Esophagus squamous epithelium (tissue), 5 donors: Measurements from ENCODE around the gene SCN5A. TPM values are rescaled to one million over a fixed set of nuclear protein-coding genes. Genes with fewer than 3 reads are reported as not detected.
A peak's percentile ranks its signal among the peaks of the same experiment; 100 is the strongest.

ENCODE experiments used
- DNase-seq: peaks from one replicate; lab custom pipeline; 2025; lab: John Stamatoyannopoulos, UW
- H3K27ac ChIP-seq, 4 donors: fragments of 200-600 bp; sonication (generic); one replicate each; pipeline ENCODE4 v1.5.1; 2016 to 2019; ENCODE audit warnings: mild to moderate bottlenecking in 1 of 4
- H3K27me3 ChIP-seq, 4 donors: fragments of 200-600 bp; sonication (generic); 1 replicate in 3 of 4; 2 replicates in 1 of 4; pipeline versions ENCODE4 v1.5.1 to v1.6.0; 2017 to 2021; ENCODE audit warnings: antibody characterized with exemption in 1 of 4
- H3K36me3 ChIP-seq, 3 donors: fragments of 200-600 bp; sonication (generic); one replicate each; pipeline ENCODE4 v1.5.1; 2016 to 2019
- H3K4me1 ChIP-seq, 3 donors: fragments of 200-600 bp; sonication (generic); one replicate each; pipeline ENCODE4 v1.5.1; 2017 to 2019
- H3K4me3 ChIP-seq, 4 donors: fragments of 200-600 bp; sonication (generic); 1 replicate in 3 of 4; 2 replicates in 1 of 4; pipeline ENCODE4 v1.5.1; 2016 to 2019; ENCODE audit warnings: mild to moderate bottlenecking in 2 of 4, moderate library complexity in 1 of 4
- H3K9me3 ChIP-seq, 3 donors: fragments of 200-600 bp; sonication (generic); one replicate each; pipeline ENCODE4 v1.5.1; 2016 to 2019
- POLR2A ChIP-seq, 4 donors: fragments of 450-650 bp; IDR thresholded peaks; one replicate each; pipeline ENCODE4 v1.6.1; 2017; ENCODE audit warnings: antibody characterized with exemption in 4 of 4, mild to moderate bottlenecking in 4 of 4, moderate library complexity in 3 of 4
- WGBS, 2 donors: methylation state at CpG; one replicate each; pipeline ENCODE4 v1.1.5; 2018; 5-methylcytosine and 5-hydroxymethylcytosine counted together
- intact Hi-C: fragments of 100-400 bp; cut with DNase I; formaldehyde crosslinking; loops from one replicate; pipeline ENCODE4 v1.15.0; 2022
- total RNA-seq, 4 donors: library from RNA; depleted of rRNA; stranded (reverse); fragments of >200 nt; gene quantifications; one replicate each; pipeline ENCODE4 v1.1.0, GENCODE V29; 2016
- TF ChIP-seq, protein P1 (sequence below), 6 experiments: fragments of 450-650 bp in 4 of 6; fragments of 200-600 bp in 2 of 6; sonication (generic) in 2 of 6; IDR thresholded peaks; one replicate each; pipeline ENCODE4 v1.5.1; 2016 to 2019; ENCODE audit warnings: antibody characterized with exemption in 6 of 6, mild to moderate bottlenecking in 4 of 6, moderate library complexity in 4 of 6
- donor health status: DM: yes; HTN: yes; CAD: no.

SCN5A gene
- total RNA-seq, 4 donors from 2014 or later = 0.09 to 0.38 (median 0.18) TPM; not detected in 1

DNA sequence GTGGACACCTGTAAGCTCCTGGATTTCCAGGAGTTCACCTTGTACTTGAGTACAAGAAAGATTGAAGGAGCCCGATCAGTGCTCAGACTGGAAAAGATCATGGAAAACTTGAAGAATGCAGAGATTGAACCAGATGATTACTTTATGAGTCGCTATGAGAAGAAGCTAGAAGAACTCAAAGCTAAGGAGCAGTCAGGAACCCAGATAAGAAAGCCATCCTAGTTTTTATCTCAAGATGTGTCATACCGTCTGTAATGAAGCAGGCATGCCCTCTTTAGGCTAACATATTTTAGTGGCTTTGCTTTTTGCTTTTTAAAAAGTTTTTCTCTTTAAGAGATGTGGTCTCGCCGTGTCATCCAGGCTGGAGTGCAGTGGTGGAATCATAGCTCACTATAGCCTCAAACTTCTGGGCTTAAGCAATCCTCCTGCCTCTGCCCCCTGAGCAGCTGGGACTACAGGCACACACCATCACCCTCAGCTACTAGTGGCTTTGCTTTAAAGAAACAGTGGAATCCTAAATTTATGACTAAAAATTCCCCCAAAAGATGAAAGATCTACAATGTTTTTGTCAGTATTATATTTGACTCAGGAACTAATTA, 125.2 kb downstream of the SCN5A start:
- intact Hi-C loops = loop anchor here (5.0 kb wide), 1 partner anchor 128 kb away; no protein-coding TSS in a partner anchor
- Histone ChIP-seq H3K27ac (no peak overlapping the region), H3K4me1 (no peaks in the 10 kb centered on the region), H3K4me3 (no peak overlapping the region), H3K27me3 (no peaks in the 10 kb centered on the region), H3K36me3 (peaks cover 0 to 48% (median 0%) of the 10 kb centered on the region in 3 donors), H3K9me3 (no peaks in the 10 kb centered on the region)
- 90 to 94% methylated on average over 5 of the region's 5 CpGs for WGBS, 2 donors
- DNase-seq = no peak
- TF ChIP-seq POLR2A (IDR thresholded peaks at IDR 0.05) = no peak
- TF ChIP-seq, protein P1, sequence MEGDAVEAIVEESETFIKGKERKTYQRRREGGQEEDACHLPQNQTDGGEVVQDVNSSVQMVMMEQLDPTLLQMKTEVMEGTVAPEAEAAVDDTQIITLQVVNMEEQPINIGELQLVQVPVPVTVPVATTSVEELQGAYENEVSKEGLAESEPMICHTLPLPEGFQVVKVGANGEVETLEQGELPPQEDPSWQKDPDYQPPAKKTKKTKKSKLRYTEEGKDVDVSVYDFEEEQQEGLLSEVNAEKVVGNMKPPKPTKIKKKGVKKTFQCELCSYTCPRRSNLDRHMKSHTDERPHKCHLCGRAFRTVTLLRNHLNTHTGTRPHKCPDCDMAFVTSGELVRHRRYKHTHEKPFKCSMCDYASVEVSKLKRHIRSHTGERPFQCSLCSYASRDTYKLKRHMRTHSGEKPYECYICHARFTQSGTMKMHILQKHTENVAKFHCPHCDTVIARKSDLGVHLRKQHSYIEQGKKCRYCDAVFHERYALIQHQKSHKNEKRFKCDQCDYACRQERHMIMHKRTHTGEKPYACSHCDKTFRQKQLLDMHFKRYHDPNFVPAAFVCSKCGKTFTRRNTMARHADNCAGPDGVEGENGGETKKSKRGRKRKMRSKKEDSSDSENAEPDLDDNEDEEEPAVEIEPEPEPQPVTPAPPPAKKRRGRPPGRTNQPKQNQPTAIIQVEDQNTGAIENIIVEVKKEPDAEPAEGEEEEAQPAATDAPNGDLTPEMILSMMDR (IDR thresholded peaks at IDR 0.05) = no peak

DNA sequence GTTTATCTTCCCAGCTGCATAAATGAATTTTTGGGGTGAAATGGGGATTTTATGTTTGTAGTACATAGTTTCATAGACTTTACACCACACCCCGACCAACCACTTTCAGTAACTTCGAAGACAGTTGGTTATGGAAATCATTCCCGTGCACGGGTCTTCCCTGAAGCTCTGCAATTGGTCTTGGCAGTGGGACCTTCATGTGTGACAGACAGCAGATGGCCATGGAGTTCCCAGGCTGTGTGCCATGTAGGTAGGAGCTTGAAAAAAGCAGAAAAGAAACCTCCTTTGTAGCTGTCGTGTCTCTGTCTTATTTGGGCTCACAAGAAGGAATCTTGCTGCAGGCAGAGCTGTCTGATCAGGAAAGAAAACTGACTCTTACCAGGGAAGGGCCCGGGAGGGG, 127.5 kb downstream of the SCN5A start:
- H3K27me3 ChIP-seq = no peaks in the 10 kb centered on the region
- H3K9me3 ChIP-seq = no peaks in the 10 kb centered on the region
- 89 to 93% methylated on average over 6 of the region's 6 CpGs for WGBS, 2 donors
- no peak overlapping the region for H3K27ac ChIP-seq
- H3K4me1 ChIP-seq = no peaks in the 10 kb centered on the region
- DNase-seq = no peak
- intact Hi-C loops = loop anchor here (5.0 kb wide), 1 partner anchor 130 kb away; no protein-coding TSS in a partner anchor
- no peak overlapping the region for H3K4me3 ChIP-seq
- H3K36me3 ChIP-seq = peaks cover 0 to 41% (median 0%) of the 10 kb centered on the region in 3 donors
- TF ChIP-seq, protein P1 (IDR thresholded peaks at IDR 0.05) = no peak
- TF ChIP-seq POLR2A (IDR thresholded peaks at IDR 0.05) = no peak

DNA sequence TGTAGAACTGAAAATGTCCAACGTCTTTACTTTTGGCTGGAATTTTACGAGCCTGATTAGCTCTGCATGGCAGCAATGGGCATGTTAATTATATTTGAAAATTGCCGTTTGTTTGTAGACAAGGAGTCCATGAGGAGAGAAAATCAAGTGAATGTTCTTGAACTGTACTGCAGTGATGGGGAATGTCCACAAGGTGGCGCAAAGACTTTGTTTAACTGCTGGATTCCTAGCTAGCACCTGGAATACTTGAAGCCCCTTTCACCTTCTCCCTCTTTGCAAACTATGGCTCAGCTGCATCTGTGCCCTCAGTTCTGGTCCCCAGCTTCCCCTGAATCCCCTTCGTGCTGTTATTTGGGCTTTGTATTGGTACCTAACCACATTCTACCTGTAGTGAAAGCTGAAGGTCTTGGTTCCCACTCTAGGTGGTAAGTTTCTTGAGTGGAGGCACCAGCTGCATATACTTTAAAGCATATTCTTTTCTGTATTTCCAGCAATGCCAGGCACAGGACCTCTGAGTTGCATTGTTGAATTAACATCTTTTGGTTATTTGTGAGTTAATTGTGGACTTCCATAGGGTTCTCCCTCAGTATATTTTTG, 128.0 kb downstream of the SCN5A start:
- TF ChIP-seq, protein P1 (IDR thresholded peaks at IDR 0.05) = peak; percentile 73 to 94 (median 83)
- TF ChIP-seq POLR2A (IDR thresholded peaks at IDR 0.05) = no peak
- intact Hi-C loops = loop anchor here (5.0 kb wide), 1 partner anchor 131 kb away; no protein-coding TSS in a partner anchor
- H3K4me1 ChIP-seq = no peaks in the 10 kb centered on the region
- H3K36me3 ChIP-seq = peaks cover 0 to 36% (median 0%) of the 10 kb centered on the region in 3 donors
- no peaks in the 10 kb centered on the region for H3K27me3 ChIP-seq
- DNase-seq = no peak
- no peak overlapping the region for H3K4me3 ChIP-seq
- WGBS, 2 donors = 3 to 6% methylated on average over 5 of the region's 5 CpGs
- no peaks in the 10 kb centered on the region for H3K9me3 ChIP-seq
- no peak overlapping the region for H3K27ac ChIP-seq

DNA sequence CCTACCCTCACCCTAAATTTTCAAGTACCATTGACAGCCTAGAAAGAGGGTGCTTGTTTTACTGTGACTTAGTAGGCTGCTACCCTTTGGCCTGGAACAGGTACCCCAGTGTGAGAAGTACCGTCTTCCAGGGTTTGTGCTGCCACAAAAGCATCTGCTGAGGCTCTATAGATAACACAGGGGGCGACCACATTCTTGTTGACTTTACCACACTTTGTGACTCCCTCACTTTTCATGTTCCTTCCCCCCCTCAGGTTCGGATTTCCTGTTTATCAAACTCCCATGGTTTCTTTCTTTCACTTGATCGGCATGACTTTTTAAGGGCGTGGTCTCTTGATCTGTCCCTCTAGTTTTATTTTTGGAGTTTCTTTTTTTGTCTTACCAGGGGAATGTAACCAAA, 129.8 kb downstream of the SCN5A start:
- DNase-seq = no peak
- H3K27ac ChIP-seq = no peak overlapping the region
- H3K36me3 ChIP-seq = peaks cover 0 to 29% (median 0%) of the 10 kb centered on the region in 3 donors
- H3K27me3 ChIP-seq = no peaks in the 10 kb centered on the region
- H3K4me3 ChIP-seq = no peak overlapping the region
- no peak for TF ChIP-seq POLR2A (IDR thresholded peaks at IDR 0.05)
- TF ChIP-seq, protein P1 (IDR thresholded peaks at IDR 0.05) = no peak
- intact Hi-C loops = loop anchor here (5.0 kb wide), 1 partner anchor 133 kb away; no protein-coding TSS in a partner anchor
- no peaks in the 10 kb centered on the region for H3K4me1 ChIP-seq
- no peaks in the 10 kb centered on the region for H3K9me3 ChIP-seq
- WGBS, 2 donors = 57 to 59% methylated on average over 5 of the region's 5 CpGs

DNA sequence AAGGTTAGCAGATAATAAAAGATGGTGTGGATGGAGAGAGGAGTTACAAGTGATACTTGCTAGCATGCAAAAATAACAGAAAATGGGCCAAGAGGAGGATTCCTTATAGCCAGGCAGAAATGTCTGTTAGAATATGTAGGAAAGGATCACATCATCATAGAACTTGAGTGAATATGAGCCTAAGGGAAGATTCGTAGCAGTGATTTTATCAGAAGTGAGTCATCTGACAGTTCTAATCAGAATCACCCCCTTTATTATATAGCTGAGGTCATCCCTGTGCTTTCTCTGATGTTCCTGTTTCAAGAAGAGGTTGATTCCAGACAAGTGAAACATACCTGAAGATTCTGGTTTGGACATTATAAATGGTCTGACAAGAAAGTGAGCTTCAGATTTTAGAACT, 130.5 kb downstream of the SCN5A start:
- Histone ChIP-seq H3K27me3 (no peaks in the 10 kb centered on the region), H3K36me3 (peaks cover 0 to 29% (median 0%) of the 10 kb centered on the region in 3 donors), H3K27ac (no peak overlapping the region), H3K9me3 (no peaks in the 10 kb centered on the region), H3K4me1 (no peaks in the 10 kb centered on the region), H3K4me3 (no peak overlapping the region)
- DNase-seq = no peak
- 33 to 48% methylated on average over 1 of the region's 1 CpG for WGBS, 2 donors
- intact Hi-C loops = no loop called here
- TF ChIP-seq, protein P1 (IDR thresholded peaks at IDR 0.05) = no peak
- TF ChIP-seq POLR2A (IDR thresholded peaks at IDR 0.05) = no peak
